ENCODE data around the gene VPS72.
"Not testable (repeated sequence)": the region's sequence is repeated elsewhere in the genome, so short reads cannot be mapped to it uniquely, and the experiment has no call there.

VPS72 gene

DNA sequence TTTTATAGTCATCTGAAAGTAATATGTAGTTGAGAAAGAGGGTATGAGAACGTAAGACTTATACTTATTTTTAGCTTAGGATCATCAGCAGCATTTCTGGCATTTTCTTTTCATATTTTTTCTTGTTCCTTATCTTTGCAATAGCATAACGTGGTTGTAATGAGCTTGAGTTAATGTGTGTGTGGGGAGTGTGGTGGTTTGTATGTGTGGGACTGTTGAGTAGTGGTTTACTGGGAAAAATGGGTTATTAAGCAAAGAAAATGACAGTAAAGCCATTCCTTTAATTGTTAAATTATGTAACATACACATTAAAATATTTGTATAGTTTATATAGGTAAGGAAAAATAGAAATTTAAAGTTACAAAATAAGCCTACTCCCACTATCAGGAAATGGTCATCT lies 23.6 kb upstream of the VPS72 start:
- Histone ChIP-seq H3K4me3 (ENCODE audit: insufficient read depth, low read length, poor library complexity, severe bottlenecking) (no peak overlapping the region), H3K36me3 (ENCODE audit: low read length) (peaks cover 2% of the 10 kb centered on the region; the same call in 1 of the 2 replicates), H3K9ac (ENCODE audit: low read length) (no peak overlapping the region), H3K4me2 (ENCODE audit: low read depth, low read length, poor library complexity, severe bottlenecking) (no peak overlapping the region), H3K79me2 (ENCODE audit: insufficient read depth, low read length) (peaks cover 92% of the 10 kb centered on the region), H3K9me3 (ENCODE audit: insufficient read depth, low read length) (no peaks in the 10 kb centered on the region), H3K27ac (ENCODE audit: low read depth, low read length) (no peak overlapping the region), H3F3A (ENCODE audit: insufficient read depth) (peaks cover 11% of the 10 kb centered on the region; the same call in 1 of the 2 replicates), H3K27me3 (ENCODE audit: low read length) (no peaks in the 10 kb centered on the region), H4K20me1 (ENCODE audit: low read depth, low read length) (peaks cover 7% of the 10 kb centered on the region), H3K9me2 (replicated peaks; ENCODE audit: insufficient read depth, low read length) (no peaks in the 10 kb centered on the region), H2AFZ (ENCODE audit: low read depth, low read length, severe bottlenecking) (no peak overlapping the region)
- no peak for TF ChIP-seq EZH2phosphoT487 (conservative IDR thresholded peaks at IDR 0.05; ENCODE audit: low read length)

DNA sequence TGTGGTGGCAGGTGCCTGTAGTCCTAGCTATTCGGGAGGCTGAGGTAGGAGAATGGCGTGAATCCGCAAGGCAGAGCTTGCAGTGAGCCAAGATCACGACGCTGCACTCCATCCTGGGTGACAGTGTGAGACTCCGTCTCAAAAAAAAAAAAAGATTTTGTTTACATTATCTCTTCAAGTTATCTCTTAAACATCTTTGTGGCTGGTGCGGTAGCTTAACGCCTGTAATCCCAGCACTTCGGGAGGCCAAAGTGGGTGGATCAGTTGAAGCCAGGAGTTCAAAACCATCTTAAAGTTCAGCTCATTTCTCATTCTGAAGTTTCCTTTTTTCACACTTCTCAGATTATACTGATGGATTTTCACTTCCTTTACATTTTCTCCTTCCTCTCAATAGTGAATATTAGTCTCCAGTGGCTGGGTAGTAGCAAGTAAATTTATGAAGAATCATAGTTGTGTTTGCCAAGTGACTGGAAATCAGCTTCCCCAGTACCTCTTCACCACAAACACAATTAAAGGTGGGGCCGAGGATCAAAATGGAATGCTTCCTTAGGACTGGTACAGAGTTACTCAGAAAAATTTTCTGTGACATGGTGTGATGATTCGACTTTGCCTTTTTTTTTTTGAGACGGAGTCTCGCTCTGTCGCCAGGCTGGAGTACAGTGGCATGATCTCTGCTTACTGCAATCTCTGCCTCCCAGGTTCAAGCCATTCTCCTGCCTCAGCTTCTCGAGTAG lies 22.1 kb upstream of the VPS72 start:
- H3K9ac ChIP-seq (ENCODE audit: low read length), result no peak overlapping the region
- TF ChIP-seq, protein P1, sequence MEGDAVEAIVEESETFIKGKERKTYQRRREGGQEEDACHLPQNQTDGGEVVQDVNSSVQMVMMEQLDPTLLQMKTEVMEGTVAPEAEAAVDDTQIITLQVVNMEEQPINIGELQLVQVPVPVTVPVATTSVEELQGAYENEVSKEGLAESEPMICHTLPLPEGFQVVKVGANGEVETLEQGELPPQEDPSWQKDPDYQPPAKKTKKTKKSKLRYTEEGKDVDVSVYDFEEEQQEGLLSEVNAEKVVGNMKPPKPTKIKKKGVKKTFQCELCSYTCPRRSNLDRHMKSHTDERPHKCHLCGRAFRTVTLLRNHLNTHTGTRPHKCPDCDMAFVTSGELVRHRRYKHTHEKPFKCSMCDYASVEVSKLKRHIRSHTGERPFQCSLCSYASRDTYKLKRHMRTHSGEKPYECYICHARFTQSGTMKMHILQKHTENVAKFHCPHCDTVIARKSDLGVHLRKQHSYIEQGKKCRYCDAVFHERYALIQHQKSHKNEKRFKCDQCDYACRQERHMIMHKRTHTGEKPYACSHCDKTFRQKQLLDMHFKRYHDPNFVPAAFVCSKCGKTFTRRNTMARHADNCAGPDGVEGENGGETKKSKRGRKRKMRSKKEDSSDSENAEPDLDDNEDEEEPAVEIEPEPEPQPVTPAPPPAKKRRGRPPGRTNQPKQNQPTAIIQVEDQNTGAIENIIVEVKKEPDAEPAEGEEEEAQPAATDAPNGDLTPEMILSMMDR (IDR thresholded peaks at IDR 0.05; ENCODE audit: insufficient read depth, low read length, poor library complexity, severe bottlenecking), result no peak
- TF ChIP-seq EZH2phosphoT487 (conservative IDR thresholded peaks at IDR 0.05; ENCODE audit: low read length), result no peak
- no peaks in the 10 kb centered on the region for H3K9me2 ChIP-seq (replicated peaks; ENCODE audit: insufficient read depth, low read length)
- peaks cover 91% of the 10 kb centered on the region for H3K79me2 ChIP-seq (ENCODE audit: insufficient read depth, low read length)
- peaks cover 11% of the 10 kb centered on the region; the same call in 1 of the 2 replicates for H3F3A ChIP-seq (ENCODE audit: insufficient read depth)
- H3K4me3 ChIP-seq (ENCODE audit: insufficient read depth, low read length, poor library complexity, severe bottlenecking), result no peak overlapping the region
- no peaks in the 10 kb centered on the region for H3K9me3 ChIP-seq (ENCODE audit: insufficient read depth, low read length)
- H3K36me3 ChIP-seq (ENCODE audit: low read length), result peaks cover 4% of the 10 kb centered on the region; the same call in 1 of the 2 replicates
- no peaks in the 10 kb centered on the region for H3K27me3 ChIP-seq (ENCODE audit: low read length)
- H2AFZ ChIP-seq (ENCODE audit: low read depth, low read length, severe bottlenecking), result no peak overlapping the region
- H3K27ac ChIP-seq (ENCODE audit: low read depth, low read length), result no peak overlapping the region
- peaks cover 7% of the 10 kb centered on the region; the same call in 1 of the 2 replicates for H4K20me1 ChIP-seq (ENCODE audit: low read depth, low read length)
- H3K4me2 ChIP-seq (ENCODE audit: low read depth, low read length, poor library complexity, severe bottlenecking), result no peak overlapping the region

DNA sequence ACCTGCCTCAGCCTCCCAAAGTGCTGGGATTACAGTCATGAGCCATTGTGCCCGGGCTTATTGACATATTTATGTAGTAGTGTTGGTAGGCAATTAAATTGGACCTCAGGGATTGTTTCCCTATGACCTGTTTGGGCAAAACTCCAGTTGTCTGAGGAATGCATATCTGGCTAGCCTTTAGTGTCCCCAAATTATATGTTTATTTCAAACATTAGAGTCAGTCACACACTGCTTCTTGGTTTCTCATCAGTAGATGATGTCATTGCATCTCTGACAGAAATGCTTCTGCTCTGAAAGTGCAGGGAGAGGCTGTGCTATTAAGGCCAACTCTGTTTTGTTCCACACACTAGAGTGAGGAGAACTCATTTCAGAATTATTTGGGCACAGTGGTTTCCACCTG lies 20.8 kb upstream of the VPS72 start:
- Histone ChIP-seq H3F3A (ENCODE audit: insufficient read depth) (peaks cover 11% of the 10 kb centered on the region; the same call in 1 of the 2 replicates), H3K36me3 (ENCODE audit: low read length) (peaks cover 10% of the 10 kb centered on the region; the same call in 1 of the 2 replicates), H3K27ac (ENCODE audit: low read depth, low read length) (no peak overlapping the region), H3K27me3 (ENCODE audit: low read length) (no peaks in the 10 kb centered on the region), H3K9ac (ENCODE audit: low read length) (no peak overlapping the region), H3K79me2 (ENCODE audit: insufficient read depth, low read length) (peaks cover 87% of the 10 kb centered on the region), H3K4me2 (ENCODE audit: low read depth, low read length, poor library complexity, severe bottlenecking) (no peak overlapping the region), H3K9me2 (replicated peaks; ENCODE audit: insufficient read depth, low read length) (no peaks in the 10 kb centered on the region), H4K20me1 (ENCODE audit: low read depth, low read length) (peaks cover 11% of the 10 kb centered on the region), H3K9me3 (ENCODE audit: insufficient read depth, low read length) (no peaks in the 10 kb centered on the region), H2AFZ (ENCODE audit: low read depth, low read length, severe bottlenecking) (no peak overlapping the region), H3K4me3 (ENCODE audit: insufficient read depth, low read length, poor library complexity, severe bottlenecking) (no peak overlapping the region)
- TF ChIP-seq, protein P1 (IDR thresholded peaks at IDR 0.05; ENCODE audit: insufficient read depth, low read length, poor library complexity, severe bottlenecking), result no peak
- no peak for TF ChIP-seq EZH2phosphoT487 (conservative IDR thresholded peaks at IDR 0.05; ENCODE audit: low read length)

DNA sequence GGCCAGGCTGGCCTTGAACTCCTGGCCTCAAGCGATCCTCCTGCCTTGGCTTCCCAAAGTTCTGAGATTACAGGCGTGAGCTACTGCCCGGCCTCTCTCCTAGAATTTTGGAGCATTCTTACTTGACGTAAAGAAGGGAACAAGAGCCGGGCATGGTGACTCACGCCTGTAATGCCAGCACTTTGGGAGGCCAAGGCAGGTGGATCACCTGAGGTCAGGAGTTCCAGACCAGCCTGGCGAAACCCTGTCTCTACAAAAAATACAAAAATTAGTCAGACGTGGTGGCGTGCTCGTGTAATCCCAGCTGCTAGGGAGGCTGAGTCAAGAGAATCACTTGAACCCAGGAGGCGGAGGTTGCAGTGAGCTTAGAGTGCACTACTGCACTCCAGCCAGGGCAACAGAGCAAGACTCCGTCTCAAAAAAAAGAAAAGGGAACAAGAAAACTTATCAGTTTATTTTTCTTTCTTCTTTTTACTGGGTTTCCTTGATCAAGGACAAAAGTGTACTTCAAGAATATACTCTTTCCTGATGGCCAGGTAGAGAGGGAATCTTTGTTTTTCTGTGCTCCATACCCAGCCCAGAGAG lies 15.5 kb upstream of the VPS72 start:
- not testable (repeated sequence) for H3K4me2 ChIP-seq (ENCODE audit: low read depth, low read length, poor library complexity, severe bottlenecking); H3K4me3 ChIP-seq (ENCODE audit: insufficient read depth, low read length, poor library complexity, severe bottlenecking); H3K9me3 ChIP-seq (ENCODE audit: insufficient read depth, low read length); H3F3A ChIP-seq (ENCODE audit: insufficient read depth); H3K27ac ChIP-seq (ENCODE audit: low read depth, low read length); H3K27me3 ChIP-seq (ENCODE audit: low read length); H3K9me2 ChIP-seq (replicated peaks; ENCODE audit: insufficient read depth, low read length); H3K9ac ChIP-seq (ENCODE audit: low read length); H2AFZ ChIP-seq (ENCODE audit: low read depth, low read length, severe bottlenecking)
- H4K20me1 ChIP-seq (ENCODE audit: low read depth, low read length), result peaks cover 18% of the 10 kb centered on the region
- peaks cover 89% of the 10 kb centered on the region for H3K79me2 ChIP-seq (ENCODE audit: insufficient read depth, low read length)
- peaks cover 18% of the 10 kb centered on the region; the same call in 1 of the 2 replicates for H3K36me3 ChIP-seq (ENCODE audit: low read length)

Measured in SU-DHL-6 (cell line).